WTC11 (cell line): ENCODE results near the gene GIMD1. TPM values are rescaled to one million over a fixed set of nuclear protein-coding genes. Genes with fewer than 3 reads are reported as not detected.

Experiments
- ATAC-seq: fragments of 200-7000 bp; cut with Tn5 transposase; 2 replicates; pipeline ENCODE4 v1.10.0; 2021; ENCODE audit warnings: mild to moderate bottlenecking, moderate library complexity
- CTCF ChIA-PET: fragments of 300-600 bp; sonication (Branson Sonifier 250); formaldehyde crosslinking; loops from one replicate; lab custom pipeline; 2021; ENCODE audit warnings: antibody characterized with exemption; lab: Charles Lee
- POLR2A ChIA-PET: fragments of 350-600 bp; sonication (Branson Sonifier 250); formaldehyde crosslinking; loops from one replicate; lab custom pipeline; 2021; ENCODE audit warnings: antibody characterized with exemption; lab: Charles Lee
- DNase-seq: peaks from one replicate; pipeline ENCODE4 v3.0.0; 2021; ENCODE audit warnings: low spot score
- H3K27ac Mint-ChIP-seq: 2 replicates; pipeline ENCODE4 v1.8.0; 2021; ENCODE audit warnings: mixed read lengths
- H3K27me3 Mint-ChIP-seq: 2 replicates; pipeline ENCODE4 v1.8.0; 2021; ENCODE audit warnings: low read depth, mild to moderate bottlenecking, moderate library complexity, mixed read lengths
- H3K36me3 Mint-ChIP-seq: 2 replicates; pipeline ENCODE4 v1.8.0; 2021; ENCODE audit warnings: mixed read lengths
- H3K4me1 Mint-ChIP-seq: 2 replicates; pipeline ENCODE4 v1.8.0; 2022; ENCODE audit warnings: mixed read lengths
- H3K4me3 Mint-ChIP-seq: 2 replicates; pipeline ENCODE4 v1.8.0; 2021; ENCODE audit warnings: mild to moderate bottlenecking, moderate library complexity, mixed read lengths
- H3K9me3 Mint-ChIP-seq: 2 replicates; pipeline ENCODE4 v1.8.0; 2021; ENCODE audit warnings: mixed read lengths
- ARID4B ChIP-seq: sonication (generic); formaldehyde crosslinking; IDR thresholded peaks from 2 replicates; pipeline ENCODE4 v1.8.0; 2023; ENCODE audit warnings: missing genetic modification reagents, mild to moderate bottlenecking, borderline replicate concordance
- ATF1 ChIP-seq: sonication (generic); formaldehyde crosslinking; IDR thresholded peaks from 2 replicates; pipeline ENCODE4 v1.8.1; 2023; ENCODE audit warnings: mild to moderate bottlenecking, moderate library complexity, missing genetic modification reagents
- CREM ChIP-seq: sonication (generic); formaldehyde crosslinking; IDR thresholded peaks from 2 replicates; pipeline ENCODE4 v1.8.1; 2022; ENCODE audit warnings: mild to moderate bottlenecking, missing genetic modification reagents, moderate library complexity
- CTCF ChIP-seq: fragments of 200-600 bp; IDR thresholded peaks from 2 replicates; pipeline ENCODE4 v1.8.0; 2022; ENCODE audit warnings: antibody characterized with exemption
- E2F5 ChIP-seq: sonication (generic); formaldehyde crosslinking; IDR thresholded peaks from 2 replicates; pipeline ENCODE4 v1.8.1; 2022; ENCODE audit warnings: mild to moderate bottlenecking, moderate library complexity, missing genetic modification reagents
- ELF4 ChIP-seq: sonication (generic); formaldehyde crosslinking; IDR thresholded peaks from 2 replicates; pipeline ENCODE4 v1.8.1; 2022; ENCODE audit warnings: low read depth, mild to moderate bottlenecking, moderate library complexity, missing genetic modification reagents
- EMX1 ChIP-seq: fragments of 250-450 bp; sonication (Bioruptor Pico); IDR thresholded peaks from 2 replicates; pipeline ENCODE4 v1.8.0; 2021; ENCODE audit warnings: mild to moderate bottlenecking
- FOXP1 ChIP-seq: sonication (generic); formaldehyde crosslinking; IDR thresholded peaks from 2 replicates; pipeline ENCODE4 v1.8.0; 2022; ENCODE audit warnings: missing genetic modification reagents, mild to moderate bottlenecking, moderate library complexity, borderline replicate concordance
- GTF2I ChIP-seq: fragments of 250-450 bp; sonication (Bioruptor Pico); conservative IDR thresholded peaks from 2 replicates; pipeline ENCODE4 v1.4.0; 2021; ENCODE audit warnings: mild to moderate bottlenecking
- HMGA2 ChIP-seq: fragments of 250-450 bp; sonication (Bioruptor Pico); IDR thresholded peaks from 2 replicates; pipeline ENCODE4 v1.4.0; 2021; ENCODE audit warnings: mild to moderate bottlenecking, moderate library complexity
- PRDM15 ChIP-seq: sonication (generic); formaldehyde crosslinking; IDR thresholded peaks from 2 replicates; pipeline ENCODE4 v1.8.0; 2022; ENCODE audit warnings: missing genetic modification reagents
- PRRX2 ChIP-seq: fragments of 250-450 bp; sonication (Bioruptor Pico); IDR thresholded peaks from 2 replicates; pipeline ENCODE4 v1.8.0; 2021; ENCODE audit warnings: mild to moderate bottlenecking
- SOX15 ChIP-seq: fragments of 250-450 bp; sonication (Bioruptor Pico); IDR thresholded peaks from 2 replicates; pipeline ENCODE4 v1.9.0; 2021; ENCODE audit warnings: mild to moderate bottlenecking
- STAT6 ChIP-seq: sonication (generic); formaldehyde crosslinking; conservative IDR thresholded peaks from 2 replicates; pipeline ENCODE4 v1.8.1; 2023; ENCODE audit warnings: mild to moderate bottlenecking, low read depth, missing genetic modification reagents, moderate library complexity
- TP53 ChIP-seq: sonication (generic); formaldehyde crosslinking; IDR thresholded peaks from 2 replicates; pipeline ENCODE4 v1.8.1; 2023; ENCODE audit warnings: mild to moderate bottlenecking, missing genetic modification reagents
- ZMAT4 ChIP-seq: fragments of 250-450 bp; sonication (Bioruptor Pico); IDR thresholded peaks from 2 replicates; pipeline ENCODE4 v1.9.0; 2021; ENCODE audit warnings: mild to moderate bottlenecking
- ZNF138 ChIP-seq: sonication (generic); formaldehyde crosslinking; conservative IDR thresholded peaks from 2 replicates; pipeline ENCODE4 v1.8.1; 2022; ENCODE audit warnings: mild to moderate bottlenecking, moderate library complexity, missing genetic modification reagents
- ZNF423 ChIP-seq: fragments of 250-450 bp; sonication (Bioruptor Pico); IDR thresholded peaks from 2 replicates; pipeline ENCODE4 v2.1.2; 2022; ENCODE audit warnings: mild to moderate bottlenecking, moderate library complexity
- total RNA-seq: library from RNA; stranded (reverse); gene quantifications from 3 replicates; pipeline ENCODE4 v1.2.3, GENCODE V29; 2021

The GIMD1 gene
- total RNA-seq, 1 experiment from 2014 or later = not detected

GRCh38 chr4:106353786-106354185 is 14.8 kb downstream of the GIMD1 start:
- POLR2A ChIA-PET = no interaction called here
- TF ChIP-seq ELF4 (CRISPR knock-in tag) = no peak
- TF ChIP-seq CTCF = no peak
- TF ChIP-seq ZMAT4 (CRISPR knock-in tag) = no peak
- no peak for TF ChIP-seq FOXP1
- TF ChIP-seq TP53 (CRISPR knock-in tag) = no peak
- no peak for TF ChIP-seq HMGA2 (CRISPR knock-in tag)
- Mint-ChIP-seq H3K36me3 (no peaks in the 10 kb centered on the region), H3K4me3 (no peak overlapping the region), H3K4me1 (peaks cover 2% of the 10 kb centered on the region), H3K27me3 (no peaks in the 10 kb centered on the region), H3K9me3 (no peaks in the 10 kb centered on the region), H3K27ac (no peak overlapping the region)
- no peak for DNase-seq
- CTCF ChIA-PET = interaction anchor here (1.3 kb wide), 1 partner anchor 455 kb away, joined by 3 read pairs; no protein-coding TSS in a partner anchor
- no peak for ATAC-seq

GRCh38 chr4:106351016-106351415 is 17.6 kb downstream of the GIMD1 start:
- ChIA-PET CTCF (no interaction called here), POLR2A (no interaction called here)
- Mint-ChIP-seq H3K27ac (no peak overlapping the region), H3K27me3 (no peaks in the 10 kb centered on the region), H3K4me1 (no peaks in the 10 kb centered on the region; the same call in 1 of the 2 replicates), H3K9me3 (no peaks in the 10 kb centered on the region), H3K4me3 (no peak overlapping the region), H3K36me3 (peaks cover 5% of the 10 kb centered on the region; the same call in 1 of the 2 replicates)
- ATAC-seq (no peak), DNase-seq (no peak)
- TF ChIP-seq ZNF138 (CRISPR knock-in tag) (no peak), STAT6 (CRISPR knock-in tag) (no peak), ZMAT4 (CRISPR knock-in tag) (no peak), SOX15 (CRISPR knock-in tag) (no peak)

GRCh38 chr4:106347167-106347566 is 21.4 kb downstream of the GIMD1 start:
- DNase-seq (no peak), ATAC-seq (no peak)
- H3K4me1 Mint-ChIP-seq = peaks cover 7% of the 10 kb centered on the region
- H3K9me3 Mint-ChIP-seq = no peaks in the 10 kb centered on the region
- H3K4me3 Mint-ChIP-seq = no peak overlapping the region
- H3K27me3 Mint-ChIP-seq = no peaks in the 10 kb centered on the region
- H3K27ac Mint-ChIP-seq = no peak overlapping the region
- POLR2A ChIA-PET = no interaction called here
- peaks cover 5% of the 10 kb centered on the region; the same call in 1 of the 2 replicates for H3K36me3 Mint-ChIP-seq
- CTCF ChIA-PET = no interaction called here
- TF ChIP-seq ARID4B (no peak), ATF1 (no peak), GTF2I (CRISPR knock-in tag) (no peak), SOX15 (CRISPR knock-in tag) (no peak), CREM (CRISPR knock-in tag) (no peak), E2F5 (CRISPR knock-in tag) (no peak), PRDM15 (CRISPR knock-in tag) (no peak), EMX1 (no peak), ZNF423 (no peak), PRRX2 (CRISPR knock-in tag) (no peak)
